NCI-H1417 treated with DMSO at 0.1 percent for 48 hours (cell line): ENCODE results near the gene GPR37L1.
"Not testable (repeated sequence)": the region's sequence is repeated elsewhere in the genome, so short reads cannot be mapped to it uniquely, and the experiment has no call there.

Experiments
- DNase-seq: peaks from one replicate; lab custom pipeline; 2025; lab: John Stamatoyannopoulos, UW

GPR37L1 gene

GRCh38 chr1:202134645-202135172, 12.0 kb downstream of the GPR37L1 start:
- no peak for DNase-seq

GRCh38 chr1:202135221-202135721, 12.6 kb downstream of the GPR37L1 start:
- DNase-seq: no peak

- DNase-seq: no peak
These were observed 18.1 kb downstream of the GPR37L1 start for GRCh38 chr1:202140833-202141232.

- not testable (repeated sequence) for DNase-seq
These were observed 18.8 kb downstream of the GPR37L1 start for GRCh38 chr1:202141468-202141867.

GRCh38 chr1:202143011-202143767, 20.5 kb downstream of the GPR37L1 start:
- DNase-seq: no peak

GRCh38 chr1:202143768-202144401, 21.2 kb downstream of the GPR37L1 start:
- DNase-seq: no peak

GRCh38 chr1:202144402-202145067, 21.8 kb downstream of the GPR37L1 start, which contains the start of gene ARL8A:
ARL8A (minus strand) TSS chr1:202144737; CDS start chr1:202144572, 165 bp downstream.
- no peak for DNase-seq

- no peak for DNase-seq
These were observed 22.5 kb downstream of the GPR37L1 start for GRCh38 chr1:202145068-202145743.

GRCh38 chr1:202145744-202146140, 23.0 kb downstream of the GPR37L1 start:
- DNase-seq: not testable (repeated sequence)

- no peak for DNase-seq
These were observed 23.6 kb downstream of the GPR37L1 start for GRCh38 chr1:202146279-202146678.

- DNase-seq: no peak
These were observed 24.3 kb downstream of the GPR37L1 start for GRCh38 chr1:202146993-202147392.

- DNase-seq: no peak
These were observed 25.7 kb downstream of the GPR37L1 start for GRCh38 chr1:202148391-202148790.

GRCh38 chr1:202149566-202149965, 26.8 kb downstream of the GPR37L1 start:
- no peak for DNase-seq

- DNase-seq: no peak
These were observed 27.5 kb downstream of the GPR37L1 start for GRCh38 chr1:202150187-202150586.

- DNase-seq: no peak
These were observed 27.9 kb downstream of the GPR37L1 start for GRCh38 chr1:202150602-202151001.

GRCh38 chr1:202151045-202151444, 28.3 kb downstream of the GPR37L1 start:
- DNase-seq: no peak

GRCh38 chr1:202152399-202152798, 29.7 kb downstream of the GPR37L1 start:
- DNase-seq: no peak

GRCh38 chr1:202153284-202153683, 30.6 kb downstream of the GPR37L1 start:
- DNase-seq: no peak

- no peak for DNase-seq
These were observed 31.5 kb downstream of the GPR37L1 start for GRCh38 chr1:202154148-202154765.

GRCh38 chr1:202154766-202155477, 32.2 kb downstream of the GPR37L1 start:
- no peak for DNase-seq
